Gastroesophageal sphincter (tissue), 4 donors: Measurements from ENCODE around the gene SLMAP. TPM values are rescaled to one million over a fixed set of nuclear protein-coding genes. Genes with fewer than 3 reads are reported as not detected.

Experiments used
- ATAC-seq: fragments of 150-250 bp; one replicate; pipeline ENCODE4 v1.9.1; 2016; ENCODE audit warnings: mild to moderate bottlenecking, moderate library complexity
- H3K27ac ChIP-seq, 4 donors: fragments of 200-600 bp; sonication (generic) in 3 of 4; 1 replicate in 3 of 4; 2 replicates in 1 of 4; pipeline ENCODE4 v1.5.1; 2016 to 2019
- H3K27me3 ChIP-seq: fragments of 200-600 bp; sonication (generic); one replicate; pipeline ENCODE4 v1.5.1; 2019
- H3K36me3 ChIP-seq, 2 donors: fragments of 200-600 bp; sonication (generic); one replicate each; pipeline ENCODE4 v1.5.1; 2019; ENCODE audit warnings: control low read depth in 1 of 2
- H3K4me1 ChIP-seq, 3 donors: fragments of 200-600 bp; sonication (generic); 1 replicate in 2 of 3; 2 replicates in 1 of 3; pipeline ENCODE4 v1.5.1; 2016 to 2019; ENCODE audit warnings: control low read depth in 2 of 3
- H3K4me3 ChIP-seq, 2 donors: fragments of 200-600 bp; sonication (generic); one replicate each; pipeline ENCODE4 v1.5.1; 2019; ENCODE audit warnings: mild to moderate bottlenecking in 1 of 2, moderate library complexity in 1 of 2
- H3K9me3 ChIP-seq, 3 donors: fragments of 200-600 bp; sonication (generic); one replicate each; pipeline ENCODE4 v1.5.1; 2017 to 2019; ENCODE audit warnings: control low read depth in 2 of 3
- CTCF ChIP-seq, 4 experiments: fragments of 200-600 bp in 2 of 4; fragments of 450-650 bp in 2 of 4; sonication (generic) in 1 of 4; IDR thresholded peaks; one replicate each; pipeline ENCODE4 v1.5.1; 2017 to 2019; ENCODE audit warnings: antibody characterized with exemption in 4 of 4, mild to moderate bottlenecking in 2 of 4, moderate library complexity in 2 of 4
- EP300 ChIP-seq: sonication (generic); formaldehyde crosslinking; IDR thresholded peaks from one replicate; pipeline ENCODE4 v1.6.1; 2017; ENCODE audit warnings: antibody characterized with exemption, mild to moderate bottlenecking
- POLR2A ChIP-seq, 2 donors: fragments of 450-650 bp; IDR thresholded peaks; one replicate each; pipeline ENCODE4 v1.6.1; 2017; ENCODE audit warnings: antibody characterized with exemption in 2 of 2, mild to moderate bottlenecking in 2 of 2, moderate library complexity in 1 of 2
- POLR2AphosphoS5 ChIP-seq: sonication (generic); formaldehyde crosslinking; IDR thresholded peaks from one replicate; pipeline ENCODE4 v1.6.1; 2017; ENCODE audit warnings: antibody characterized with exemption
- WGBS, 2 donors: methylation state at CpG; one replicate each; pipeline ENCODE4 v1.1.5; 2018; ENCODE audit warnings: low coverage in 1 of 2; 5-methylcytosine and 5-hydroxymethylcytosine counted together
- total RNA-seq, 4 donors: library from RNA; depleted of rRNA; stranded (reverse); fragments of >200 nt; gene quantifications; one replicate each; pipeline ENCODE4 v1.1.0, GENCODE V29; 2016

Gene SLMAP
- total RNA-seq, 4 donors from 2014 or later: 462 to 594 (median 531) TPM

- H3K9me3 ChIP-seq: no peaks in the 10 kb centered on the region
- no peak overlapping the region for H3K27ac ChIP-seq
- ATAC-seq: no peak
- TF ChIP-seq EP300 (no peak), POLR2A (IDR thresholded peaks at IDR 0.05) (no peak), CTCF (IDR thresholded peaks at IDR 0.05) (no peak), POLR2AphosphoS5 (no peak)
- peaks cover 0 to 16% of the 10 kb centered on the region in 2 donors for H3K36me3 ChIP-seq
- H3K4me3 ChIP-seq: no peak overlapping the region
- no peaks in the 10 kb centered on the region for H3K27me3 ChIP-seq
- peaks cover 0 to 25% (median 0%) of the 10 kb centered on the region in 3 donors for H3K4me1 ChIP-seq
Measured at GRCh38 chr3:57832486-57832885, 76.4 kb downstream of the SLMAP start.

GRCh38 chr3:57832900-57833313 lies 76.8 kb downstream of the SLMAP start:
- no peak for ATAC-seq
- peaks cover 0 to 21% (median 0%) of the 10 kb centered on the region in 3 donors for H3K4me1 ChIP-seq
- no peak for TF ChIP-seq CTCF (IDR thresholded peaks at IDR 0.05)
- TF ChIP-seq POLR2AphosphoS5: no peak
- no peak for TF ChIP-seq EP300
- no peak for TF ChIP-seq POLR2A (IDR thresholded peaks at IDR 0.05)
- WGBS, 2 donors: 43 to 67% methylated on average over 1 of the region's 1 CpG
- H3K9me3 ChIP-seq: no peaks in the 10 kb centered on the region
- H3K4me3 ChIP-seq: no peak overlapping the region
- H3K27ac ChIP-seq: no peak overlapping the region
- H3K36me3 ChIP-seq: peaks cover 0 to 16% of the 10 kb centered on the region in 2 donors
- H3K27me3 ChIP-seq: no peaks in the 10 kb centered on the region

- no peak for TF ChIP-seq CTCF (IDR thresholded peaks at IDR 0.05)
- TF ChIP-seq POLR2A (IDR thresholded peaks at IDR 0.05): no peak
- no peak for TF ChIP-seq EP300
- no peak for TF ChIP-seq POLR2AphosphoS5
- WGBS, 2 donors: 100% methylated on average over 1 of the region's 1 CpG; no CpG with 5 or more reads in 1 of the 2 donors
- ATAC-seq: no peak
- Histone ChIP-seq H3K27ac (no peak overlapping the region), H3K36me3 (peaks cover 0 to 16% of the 10 kb centered on the region in 2 donors), H3K4me1 (peaks cover 0 to 12% (median 0%) of the 10 kb centered on the region in 3 donors), H3K27me3 (no peaks in the 10 kb centered on the region), H3K9me3 (no peaks in the 10 kb centered on the region), H3K4me3 (no peak overlapping the region)
Measured at GRCh38 chr3:57833763-57834162, 77.7 kb downstream of the SLMAP start.

GRCh38 chr3:57837686-57838085 lies 81.6 kb downstream of the SLMAP start:
- no peaks in the 10 kb centered on the region for H3K9me3 ChIP-seq
- ATAC-seq: no peak
- peaks cover 0 to 18% (median 0%) of the 10 kb centered on the region in 3 donors for H3K4me1 ChIP-seq
- peaks cover 0 to 6% of the 10 kb centered on the region in 2 donors for H3K36me3 ChIP-seq
- H3K27me3 ChIP-seq: no peaks in the 10 kb centered on the region
- WGBS, 2 donors: 87 to 94% methylated on average over 3 of the region's 3 CpGs
- no peak overlapping the region for H3K4me3 ChIP-seq
- no peak overlapping the region for H3K27ac ChIP-seq
- TF ChIP-seq POLR2AphosphoS5 (no peak), CTCF (IDR thresholded peaks at IDR 0.05) (no peak), EP300 (no peak), POLR2A (IDR thresholded peaks at IDR 0.05) (no peak)

- no peaks in the 10 kb centered on the region for H3K36me3 ChIP-seq
- H3K27ac ChIP-seq: no peak overlapping the region
- H3K4me1 ChIP-seq: peaks cover 0 to 22% (median 0%) of the 10 kb centered on the region in 3 donors
- no peaks in the 10 kb centered on the region for H3K27me3 ChIP-seq
- ATAC-seq: no peak
- TF ChIP-seq EP300: no peak
- no peak for TF ChIP-seq POLR2A (IDR thresholded peaks at IDR 0.05)
- TF ChIP-seq POLR2AphosphoS5: no peak
- TF ChIP-seq CTCF (IDR thresholded peaks at IDR 0.05): no peak
- H3K4me3 ChIP-seq: no peak overlapping the region
- no peaks in the 10 kb centered on the region for H3K9me3 ChIP-seq
- WGBS, 2 donors: 91 to 100% methylated on average over 3 of the region's 3 CpGs
Measured at GRCh38 chr3:57838627-57839026, 82.5 kb downstream of the SLMAP start.
